Muscle of leg (tissue), 11 donors: Measurements from ENCODE around the gene BAG2. TPM values are rescaled to one million over a fixed set of nuclear protein-coding genes. Genes with fewer than 3 reads are reported as not detected.

Experiments used
- DNase-seq: peaks from one replicate; pipeline ENCODE4 v3.0.0; 2013
- H3K27ac ChIP-seq: one replicate; pipeline ENCODE4 v1.5.1; 2013; ENCODE audit warnings: mild to moderate bottlenecking, low read length, control low read depth
- H3K27me3 ChIP-seq: one replicate; pipeline ENCODE4 v1.6.1; 2013; ENCODE audit warnings: low read length; ENCODE audit not compliant: control insufficient read depth, insufficient read depth
- H3K36me3 ChIP-seq: one replicate; pipeline ENCODE4 v1.6.1; 2013; ENCODE audit warnings: low read length; ENCODE audit not compliant: control insufficient read depth, insufficient read depth
- H3K4me1 ChIP-seq: one replicate; pipeline ENCODE4 v1.6.1; 2013; ENCODE audit warnings: low read length; ENCODE audit not compliant: control insufficient read depth, insufficient read depth
- H3K4me3 ChIP-seq: one replicate; pipeline ENCODE4 v1.5.1; 2013; ENCODE audit warnings: low read length, control low read depth
- H3K9me3 ChIP-seq: replicated peaks from 2 replicates; pipeline ENCODE4 v1.6.1; 2013; ENCODE audit warnings: low read depth, low read length; ENCODE audit not compliant: control insufficient read depth
- WGBS: methylation state at CpG from one replicate; pipeline ENCODE4 v1.1.5; 2013; ENCODE audit warnings: missing lambda C conversion rate; ENCODE audit not compliant: insufficient coverage; 5-methylcytosine and 5-hydroxymethylcytosine counted together
- polyA plus RNA-seq, 8 donors: library from polyadenylated mRNA; unstranded; fragments of 120-200 nt; gene quantifications; one replicate each; pipeline versions ENCODE4 v1.2.1 to v1.2.3, GENCODE V29; 2013; ENCODE audit warnings: inconsistent platforms in 1 of 8, low replicate concordance in 1 of 8; ENCODE audit not compliant: insufficient read length in 8 of 8, insufficient read depth in 1 of 8
- total RNA-seq: library from RNA; stranded (reverse); fragments of 120-200 nt; gene quantifications from one replicate; pipeline ENCODE4 v1.2.4, GENCODE V29; 2013

The BAG2 gene
- total and polyA plus RNA-seq, 9 donors: 10.2 to 13.2 (median 11.8) TPM

- no peak overlapping the region for H3K4me3 ChIP-seq
- WGBS: no CpG with 5 or more reads among the region's 1 CpG
- peaks cover 2% of the 10 kb centered on the region for H3K36me3 ChIP-seq
- no peaks in the 10 kb centered on the region for H3K27me3 ChIP-seq
- H3K4me1 ChIP-seq: no peaks in the 10 kb centered on the region
- no peak overlapping the region for H3K27ac ChIP-seq
- no peak for DNase-seq
- H3K9me3 ChIP-seq: no peaks in the 10 kb centered on the region
Measured at GRCh38 chr6:57165080-57165479, 7.0 kb upstream of the BAG2 start.

GRCh38 chr6:57173056-57173885, 1.1 kb downstream of the BAG2 start:
- peak overlapping the region; percentile 64 for H3K4me3 ChIP-seq
- WGBS: 10% methylated on average over 3 of the region's 19 CpGs
- peak overlapping the region; percentile 91 for H3K27ac ChIP-seq
- H3K9me3 ChIP-seq: no peaks in the 10 kb centered on the region
- DNase-seq: peak; percentile 39
- H3K36me3 ChIP-seq: no peaks in the 10 kb centered on the region
- H3K4me1 ChIP-seq: peaks cover 10% of the 10 kb centered on the region
- no peaks in the 10 kb centered on the region for H3K27me3 ChIP-seq

- peak; percentile 63 for DNase-seq
- peaks cover 10% of the 10 kb centered on the region for H3K4me1 ChIP-seq
- H3K36me3 ChIP-seq: no peaks in the 10 kb centered on the region
- peak overlapping the region; percentile 64 for H3K4me3 ChIP-seq
- WGBS: no CpG with 5 or more reads among the region's 5 CpGs
- H3K9me3 ChIP-seq: no peaks in the 10 kb centered on the region
- H3K27ac ChIP-seq: peak overlapping the region; percentile 91
- H3K27me3 ChIP-seq: no peaks in the 10 kb centered on the region
Measured at GRCh38 chr6:57173886-57174510, 1.9 kb downstream of the BAG2 start.

- Histone ChIP-seq H3K9me3 (no peaks in the 10 kb centered on the region), H3K4me3 (no peak overlapping the region), H3K4me1 (peaks cover 10% of the 10 kb centered on the region), H3K27ac (no peak overlapping the region), H3K27me3 (no peaks in the 10 kb centered on the region), H3K36me3 (no peaks in the 10 kb centered on the region)
- DNase-seq: no peak
- no CpG with 5 or more reads among the region's 3 CpGs for WGBS
Measured at GRCh38 chr6:57174511-57174907, 2.4 kb downstream of the BAG2 start.

GRCh38 chr6:57177545-57178265, 5.6 kb downstream of the BAG2 start:
- no peaks in the 10 kb centered on the region for H3K27me3 ChIP-seq
- H3K4me1 ChIP-seq: peaks cover 10% of the 10 kb centered on the region
- H3K9me3 ChIP-seq: no peaks in the 10 kb centered on the region
- peak overlapping the region; percentile 89 for H3K27ac ChIP-seq
- WGBS: 72% methylated on average over 5 of the region's 11 CpGs
- no peaks in the 10 kb centered on the region for H3K36me3 ChIP-seq
- peak; percentile 97 for DNase-seq
- H3K4me3 ChIP-seq: no peak overlapping the region

GRCh38 chr6:57180596-57180995, 8.5 kb downstream of the BAG2 start:
- no CpG with 5 or more reads among the region's 3 CpGs for WGBS
- Histone ChIP-seq H3K9me3 (no peaks in the 10 kb centered on the region), H3K27me3 (no peaks in the 10 kb centered on the region), H3K36me3 (peaks cover 10% of the 10 kb centered on the region), H3K4me1 (peaks cover 11% of the 10 kb centered on the region), H3K4me3 (no peak overlapping the region), H3K27ac (no peak overlapping the region)
- no peak for DNase-seq

- H3K27ac ChIP-seq: peak overlapping the region; percentile 62
- no peaks in the 10 kb centered on the region for H3K27me3 ChIP-seq
- peaks cover 13% of the 10 kb centered on the region for H3K36me3 ChIP-seq
- peak; percentile 80 for DNase-seq
- no peaks in the 10 kb centered on the region for H3K9me3 ChIP-seq
- H3K4me3 ChIP-seq: no peak overlapping the region
- H3K4me1 ChIP-seq: peaks cover 10% of the 10 kb centered on the region
- no CpG with 5 or more reads among the region's 2 CpGs for WGBS
Measured at GRCh38 chr6:57182017-57182432, 9.9 kb downstream of the BAG2 start.

GRCh38 chr6:57183336-57183735, 11.2 kb downstream of the BAG2 start:
- peaks cover 13% of the 10 kb centered on the region for H3K36me3 ChIP-seq
- no peak for DNase-seq
- H3K27me3 ChIP-seq: no peaks in the 10 kb centered on the region
- WGBS: 100% methylated on average over 2 of the region's 2 CpGs
- H3K4me3 ChIP-seq: no peak overlapping the region
- no peaks in the 10 kb centered on the region for H3K9me3 ChIP-seq
- H3K27ac ChIP-seq: no peak overlapping the region
- peaks cover 7% of the 10 kb centered on the region for H3K4me1 ChIP-seq

GRCh38 chr6:57190140-57190539, 18.0 kb downstream of the BAG2 start:
- Histone ChIP-seq H3K9me3 (no peaks in the 10 kb centered on the region), H3K27me3 (no peaks in the 10 kb centered on the region), H3K4me1 (no peaks in the 10 kb centered on the region), H3K4me3 (no peak overlapping the region), H3K27ac (no peak overlapping the region), H3K36me3 (peaks cover 11% of the 10 kb centered on the region)
- peak; percentile 71 for DNase-seq
- no CpG with 5 or more reads among the region's 2 CpGs for WGBS

GRCh38 chr6:57193177-57193576, 21.1 kb downstream of the BAG2 start:
- no peaks in the 10 kb centered on the region for H3K27me3 ChIP-seq
- peaks cover 8% of the 10 kb centered on the region for H3K36me3 ChIP-seq
- H3K9me3 ChIP-seq: no peaks in the 10 kb centered on the region
- no peak overlapping the region for H3K27ac ChIP-seq
- DNase-seq: no peak
- H3K4me1 ChIP-seq: no peaks in the 10 kb centered on the region
- no peak overlapping the region for H3K4me3 ChIP-seq
